K562 (cell line): Measurements from ENCODE around the gene MYH9. TPM values are rescaled to one million over a fixed set of nuclear protein-coding genes. Genes with fewer than 3 reads are reported as not detected.

Source experiments
- BCOR ChIP-seq: fragments of 450-650 bp; IDR thresholded peaks from 2 replicates; pipeline ENCODE4 v1.6.1; 2016
- BMI1 ChIP-seq: fragments of 150-350 bp; IDR thresholded peaks from 2 replicates; pipeline ENCODE4 v1.6.1; 2014; ENCODE audit warnings: low read length
- DMBX1 ChIP-seq: fragments of 250-450 bp; sonication (Bioruptor Pico); IDR thresholded peaks from 2 replicates; pipeline ENCODE4 v1.8.0; 2022; ENCODE audit warnings: inconsistent platforms, mild to moderate bottlenecking, moderate library complexity, borderline replicate concordance
- FOS ChIP-seq: IDR thresholded peaks from 3 replicates; pipeline ENCODE4 v1.6.1; 2011; ENCODE audit not compliant: insufficient read length; ENCODE audit errors: extremely low read depth
- FOSL1 ChIP-seq: fragments of 200-800 bp; sonication (Bioruptor generic); conservative IDR thresholded peaks from 2 replicates; pipeline ENCODE4 v1.6.1; 2016; ENCODE audit warnings: missing genetic modification characterization, missing compliant biosample characterization
- FOXM1 ChIP-seq, 2 experiments: fragments of 450-650 bp in 1 of 2; sonication (generic) in 1 of 2; formaldehyde crosslinking in 1 of 2; IDR thresholded peaks; 2 replicates each; pipeline versions ENCODE4 v1.6.1 to v1.9.0; 2017 to 2022; ENCODE audit warnings: low read depth in 2 of 2, mild to moderate bottlenecking in 2 of 2, missing genetic modification reagents in 1 of 2, moderate library complexity in 1 of 2
- MEF2D ChIP-seq: conservative IDR thresholded peaks from 2 replicates; pipeline ENCODE4 v1.6.1; 2016; ENCODE audit warnings: low read depth, missing genetic modification characterization, missing compliant biosample characterization
- NR2F6 ChIP-seq: fragments of 450-650 bp; formaldehyde crosslinking; IDR thresholded peaks from 2 replicates; pipeline ENCODE4 v1.4.0; 2020; ENCODE audit warnings: mild to moderate bottlenecking
- RBFOX2 ChIP-seq: fragments of 200-400 bp; formaldehyde crosslinking; IDR thresholded peaks from 2 replicates; pipeline ENCODE4 v1.6.1; 2017; ENCODE audit warnings: low read depth, mild to moderate bottlenecking, low read length, moderate library complexity
- SMARCA5 ChIP-seq: fragments of 450-650 bp; IDR thresholded peaks from 2 replicates; pipeline ENCODE4 v1.6.1; 2016
- ZNF224 ChIP-seq: sonication (generic); formaldehyde crosslinking; IDR thresholded peaks from 2 replicates; pipeline ENCODE4 v1.8.0; 2022; ENCODE audit warnings: mild to moderate bottlenecking, missing genetic modification reagents
- ZNF766 ChIP-seq: fragments of 200-800 bp; sonication (Bioruptor generic); conservative IDR thresholded peaks from 2 replicates; pipeline ENCODE4 v1.6.1; 2016; ENCODE audit warnings: missing genetic modification characterization, missing compliant biosample characterization
- ZNF77 ChIP-seq: fragments of 250-450 bp; sonication (Bioruptor Pico); IDR thresholded peaks from 2 replicates; pipeline ENCODE4 v1.5.0; 2020
- polyA plus RNA-seq, 8 experiments: library from polyadenylated mRNA; depleted of rRNA in 4 of 8; stranded (reverse) in 5 of 8; unstranded in 3 of 8; fragments of >200 nt; fragmentation: Nextera tagmentation in 2 of 8; fragmentation: Illumina TruSeq in 1 of 8; extraction: Ambion mirVana in 2 of 8; extraction: Trizol in 1 of 8; gene quantifications; 2 replicates each; pipeline versions ENCODE4 v1.2.1 to v1.2.3, GENCODE V29; 2011 to 2014; ENCODE audit warnings: inconsistent platforms in 1 of 8, missing spikeins in 1 of 8
- total RNA-seq, 7 experiments: library from RNA; depleted of rRNA in 6 of 7; stranded (reverse); fragments of >200 nt in 6 of 7; fragmentation: Illumina TruSeq in 2 of 7; extraction: Trizol in 2 of 7; gene quantifications; 2 replicates each; pipeline versions ENCODE4 v1.2.1 to v1.2.3, GENCODE V29; 2011 to 2021; ENCODE audit warnings: low replicate concordance in 1 of 7
- TF ChIP-seq, protein P1 (sequence below): sonication (generic); formaldehyde crosslinking; IDR thresholded peaks from 2 replicates; pipeline ENCODE4 v1.8.1; 2022; ENCODE audit warnings: missing genetic modification reagents
- TF ChIP-seq, protein P2 (sequence below): fragments of 250-450 bp; sonication (Bioruptor Pico); IDR thresholded peaks from 2 replicates; pipeline ENCODE4 v1.5.0; 2020; ENCODE audit warnings: mild to moderate bottlenecking, borderline replicate concordance
- TF ChIP-seq, protein P3 (sequence below): fragments of 450-650 bp; IDR thresholded peaks from 2 replicates; pipeline ENCODE4 v1.6.1; 2016; ENCODE audit warnings: borderline replicate concordance
- TF ChIP-seq, protein P4 (sequence below): fragments of 450-650 bp; conservative IDR thresholded peaks from 2 replicates; pipeline ENCODE4 v1.6.1; 2016; ENCODE audit warnings: missing genetic modification characterization, low read depth, mild to moderate bottlenecking, missing compliant biosample characterization, moderate library complexity
- TF ChIP-seq, protein P5 (sequence below), 3 experiments: fragments of 200-800 bp in 1 of 3; sonication (Bioruptor generic) in 1 of 3; sonication (generic) in 1 of 3; formaldehyde crosslinking in 1 of 3; IDR thresholded peaks; 2 replicates each; pipeline versions ENCODE4 v1.6.1 to v1.8.0; 2016 to 2022; ENCODE audit warnings: mild to moderate bottlenecking in 2 of 3, missing compliant biosample characterization in 2 of 3, missing genetic modification characterization in 2 of 3, missing genetic modification reagents in 1 of 3

MYH9 gene
- total and polyA plus RNA-seq, 9 of the 15 experiments (the other 6 are each of a cell fraction or from before 2014, with no cell fraction given): 0.71 to 111 (median 24.6) TPM

DNA sequence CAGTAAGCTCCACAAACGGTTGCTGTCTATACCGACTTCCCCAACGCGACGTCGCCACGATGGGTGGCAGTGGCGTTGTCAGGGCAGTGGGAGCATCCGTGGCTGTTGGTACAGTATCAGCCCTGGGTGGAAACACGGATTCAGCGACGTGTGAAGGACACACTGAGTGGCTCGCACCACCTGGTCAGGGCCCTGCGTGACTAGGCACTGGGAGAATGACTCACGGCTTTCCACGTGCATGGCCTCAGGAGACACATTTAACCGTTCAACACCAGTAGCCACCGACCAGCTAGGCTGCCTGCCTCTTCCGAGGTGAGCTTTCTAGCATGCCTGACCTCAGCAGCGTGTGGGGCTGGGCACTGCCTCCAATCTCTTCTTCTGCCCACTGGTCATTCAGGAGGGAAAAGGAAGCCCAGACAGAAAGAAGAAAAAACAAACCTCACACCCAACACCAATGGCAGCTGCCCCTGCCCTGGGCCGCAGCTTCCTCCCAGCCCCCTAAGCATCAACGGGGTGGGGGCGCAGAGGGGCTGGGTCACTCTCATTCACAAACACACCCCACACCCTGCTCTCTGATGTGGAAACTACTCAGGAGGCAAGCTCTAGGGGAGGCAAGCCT, 59.0 kb downstream of the MYH9 start (continued):
- TF ChIP-seq ZNF224: no peak
- TF ChIP-seq, protein P1, sequence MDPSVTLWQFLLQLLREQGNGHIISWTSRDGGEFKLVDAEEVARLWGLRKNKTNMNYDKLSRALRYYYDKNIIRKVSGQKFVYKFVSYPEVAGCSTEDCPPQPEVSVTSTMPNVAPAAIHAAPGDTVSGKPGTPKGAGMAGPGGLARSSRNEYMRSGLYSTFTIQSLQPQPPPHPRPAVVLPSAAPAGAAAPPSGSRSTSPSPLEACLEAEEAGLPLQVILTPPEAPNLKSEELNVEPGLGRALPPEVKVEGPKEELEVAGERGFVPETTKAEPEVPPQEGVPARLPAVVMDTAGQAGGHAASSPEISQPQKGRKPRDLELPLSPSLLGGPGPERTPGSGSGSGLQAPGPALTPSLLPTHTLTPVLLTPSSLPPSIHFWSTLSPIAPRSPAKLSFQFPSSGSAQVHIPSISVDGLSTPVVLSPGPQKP (CRISPR knock-in tag): no peak
- 0 out of 2 replicates have a peak, but pooled peaks have one; percentile 28 for TF ChIP-seq ZNF766 (CRISPR knock-in tag)
- TF ChIP-seq BCOR: no peak
- no peak for TF ChIP-seq ZNF77 (CRISPR knock-in tag)
- TF ChIP-seq DMBX1 (CRISPR knock-in tag): 0 out of 2 replicates have a peak, but pooled peaks have one; percentile 15
- TF ChIP-seq, protein P2, sequence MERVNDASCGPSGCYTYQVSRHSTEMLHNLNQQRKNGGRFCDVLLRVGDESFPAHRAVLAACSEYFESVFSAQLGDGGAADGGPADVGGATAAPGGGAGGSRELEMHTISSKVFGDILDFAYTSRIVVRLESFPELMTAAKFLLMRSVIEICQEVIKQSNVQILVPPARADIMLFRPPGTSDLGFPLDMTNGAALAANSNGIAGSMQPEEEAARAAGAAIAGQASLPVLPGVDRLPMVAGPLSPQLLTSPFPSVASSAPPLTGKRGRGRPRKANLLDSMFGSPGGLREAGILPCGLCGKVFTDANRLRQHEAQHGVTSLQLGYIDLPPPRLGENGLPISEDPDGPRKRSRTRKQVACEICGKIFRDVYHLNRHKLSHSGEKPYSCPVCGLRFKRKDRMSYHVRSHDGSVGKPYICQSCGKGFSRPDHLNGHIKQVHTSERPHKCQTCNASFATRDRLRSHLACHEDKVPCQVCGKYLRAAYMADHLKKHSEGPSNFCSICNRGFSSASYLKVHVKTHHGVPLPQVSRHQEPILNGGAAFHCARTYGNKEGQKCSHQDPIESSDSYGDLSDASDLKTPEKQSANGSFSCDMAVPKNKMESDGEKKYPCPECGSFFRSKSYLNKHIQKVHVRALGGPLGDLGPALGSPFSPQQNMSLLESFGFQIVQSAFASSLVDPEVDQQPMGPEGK: no peak
- TF ChIP-seq FOSL1: peak; percentile 90
- TF ChIP-seq SMARCA5: peak; percentile 69; the same call in 1 of the 2 replicates
- no peak for TF ChIP-seq FOS
- no peak for TF ChIP-seq NR2F6 (CRISPR knock-in tag)
- TF ChIP-seq, protein P3, sequence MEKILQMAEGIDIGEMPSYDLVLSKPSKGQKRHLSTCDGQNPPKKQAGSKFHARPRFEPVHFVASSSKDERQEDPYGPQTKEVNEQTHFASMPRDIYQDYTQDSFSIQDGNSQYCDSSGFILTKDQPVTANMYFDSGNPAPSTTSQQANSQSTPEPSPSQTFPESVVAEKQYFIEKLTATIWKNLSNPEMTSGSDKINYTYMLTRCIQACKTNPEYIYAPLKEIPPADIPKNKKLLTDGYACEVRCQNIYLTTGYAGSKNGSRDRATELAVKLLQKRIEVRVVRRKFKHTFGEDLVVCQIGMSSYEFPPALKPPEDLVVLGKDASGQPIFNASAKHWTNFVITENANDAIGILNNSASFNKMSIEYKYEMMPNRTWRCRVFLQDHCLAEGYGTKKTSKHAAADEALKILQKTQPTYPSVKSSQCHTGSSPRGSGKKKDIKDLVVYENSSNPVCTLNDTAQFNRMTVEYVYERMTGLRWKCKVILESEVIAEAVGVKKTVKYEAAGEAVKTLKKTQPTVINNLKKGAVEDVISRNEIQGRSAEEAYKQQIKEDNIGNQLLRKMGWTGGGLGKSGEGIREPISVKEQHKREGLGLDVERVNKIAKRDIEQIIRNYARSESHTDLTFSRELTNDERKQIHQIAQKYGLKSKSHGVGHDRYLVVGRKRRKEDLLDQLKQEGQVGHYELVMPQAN: no peak
- TF ChIP-seq MEF2D (tag): 0 out of 2 replicates have a peak, but pooled peaks have one; percentile 48
- TF ChIP-seq, protein P4, sequence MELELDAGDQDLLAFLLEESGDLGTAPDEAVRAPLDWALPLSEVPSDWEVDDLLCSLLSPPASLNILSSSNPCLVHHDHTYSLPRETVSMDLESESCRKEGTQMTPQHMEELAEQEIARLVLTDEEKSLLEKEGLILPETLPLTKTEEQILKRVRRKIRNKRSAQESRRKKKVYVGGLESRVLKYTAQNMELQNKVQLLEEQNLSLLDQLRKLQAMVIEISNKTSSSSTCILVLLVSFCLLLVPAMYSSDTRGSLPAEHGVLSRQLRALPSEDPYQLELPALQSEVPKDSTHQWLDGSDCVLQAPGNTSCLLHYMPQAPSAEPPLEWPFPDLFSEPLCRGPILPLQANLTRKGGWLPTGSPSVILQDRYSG (tag): peak; percentile 53
- TF ChIP-seq RBFOX2: peak; percentile 57
- TF ChIP-seq, protein P5, sequence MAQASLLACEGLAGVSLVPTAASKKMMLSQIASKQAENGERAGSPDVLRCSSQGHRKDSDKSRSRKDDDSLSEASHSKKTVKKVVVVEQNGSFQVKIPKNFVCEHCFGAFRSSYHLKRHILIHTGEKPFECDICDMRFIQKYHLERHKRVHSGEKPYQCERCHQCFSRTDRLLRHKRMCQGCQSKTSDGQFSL (CRISPR knock-in tag; IDR thresholded peaks at IDR 0.05): no peak
- TF ChIP-seq, protein P5 (tag; IDR thresholded peaks at IDR 0.05): 0 out of 4 replicates have a peak, but pooled peaks of 1 of the 2 experiments have one; percentile 41
- no peak for TF ChIP-seq BMI1
- TF ChIP-seq FOXM1 (IDR thresholded peaks at IDR 0.05; ENCODE audit: low read depth): no peak
- TF ChIP-seq FOXM1 (CRISPR knock-in tag; IDR thresholded peaks at IDR 0.05; ENCODE audit: low read depth): no peak
